CD4-positive, alpha-beta memory T cell (primary cell): ENCODE results near the gene HGS. TPM values are rescaled to one million over a fixed set of nuclear protein-coding genes. Genes with fewer than 3 reads are reported as not detected.

Experiments used
- CTCF ChIA-PET: fragments of 350-600 bp; sonication (Branson Sonifier 250); formaldehyde crosslinking; loops from one replicate; lab custom pipeline; 2021; ENCODE audit warnings: inconsistent platforms; ENCODE audit not compliant: partially characterized antibody; lab: Charles Lee
- POLR2A ChIA-PET: fragments of 350-600 bp; sonication (Branson Sonifier 250); formaldehyde crosslinking; loops from one replicate; lab custom pipeline; 2021; ENCODE audit not compliant: partially characterized antibody; lab: Charles Lee
- DNase-seq, 5 donors: peaks; one replicate each; pipeline versions ENCODE4 v3.0.0 to v3.0.0-alpha.2; 2020 to 2022; ENCODE audit warnings: mixed read lengths in 1 of 5
- H3K27ac ChIP-seq: one replicate; pipeline ENCODE4 v1.7.0; 2013; ENCODE audit warnings: low read depth, low read length
- H3K27me3 ChIP-seq: 2 replicates; pipeline ENCODE4 v1.7.0; 2013; ENCODE audit warnings: mild to moderate bottlenecking, low read length, moderate library complexity; ENCODE audit not compliant: insufficient read depth
- H3K36me3 ChIP-seq: 2 replicates; pipeline ENCODE4 v1.7.0; 2013; ENCODE audit warnings: mild to moderate bottlenecking, low read length, moderate library complexity; ENCODE audit not compliant: insufficient read depth
- H3K4me1 ChIP-seq: 2 replicates; pipeline ENCODE4 v1.7.0; 2013; ENCODE audit warnings: mild to moderate bottlenecking, low read length, moderate library complexity; ENCODE audit not compliant: insufficient read depth
- H3K4me3 ChIP-seq, 2 donors: one replicate each; pipeline ENCODE4 v1.7.0; 2013; ENCODE audit warnings: low read length in 2 of 2, mild to moderate bottlenecking in 1 of 2
- H3K9me3 ChIP-seq, 2 donors: one replicate each; pipeline ENCODE4 v1.7.0; 2013; ENCODE audit warnings: low read length in 2 of 2, control low read depth in 1 of 2; ENCODE audit not compliant: control insufficient read depth in 1 of 2
- H3K27ac Mint-ChIP-seq, 7 donors: one replicate each; pipeline ENCODE4 v1.8.0; 2020 to 2021; ENCODE audit warnings: mixed read lengths in 7 of 7, mild to moderate bottlenecking in 6 of 7, inconsistent platforms in 3 of 7, moderate library complexity in 3 of 7
- H3K27me3 Mint-ChIP-seq, 2 donors: one replicate each; pipeline ENCODE4 v1.8.0; 2020 to 2021; ENCODE audit warnings: mixed read lengths in 2 of 2
- H3K36me3 Mint-ChIP-seq, 2 donors: one replicate each; pipeline ENCODE4 v1.8.0; 2020 to 2021; ENCODE audit warnings: mixed read lengths in 2 of 2, inconsistent platforms in 1 of 2, mild to moderate bottlenecking in 1 of 2
- H3K4me1 Mint-ChIP-seq, 4 donors: one replicate each; pipeline ENCODE4 v1.8.0; 2020 to 2021; ENCODE audit warnings: mixed read lengths in 4 of 4, mild to moderate bottlenecking in 1 of 4
- H3K4me3 Mint-ChIP-seq, 8 donors: one replicate each; pipeline ENCODE4 v1.8.0; 2020 to 2021; ENCODE audit warnings: mixed read lengths in 8 of 8, mild to moderate bottlenecking in 7 of 8, moderate library complexity in 6 of 8, inconsistent platforms in 3 of 8
- H3K9me3 Mint-ChIP-seq, 8 donors: one replicate each; pipeline ENCODE4 v1.8.0; 2020 to 2021; ENCODE audit warnings: mixed read lengths in 8 of 8, mild to moderate bottlenecking in 5 of 8, inconsistent platforms in 3 of 8, moderate library complexity in 1 of 8
- intact Hi-C: fragments of 100-400 bp; cut with micrococcal nuclease; formaldehyde crosslinking; loops from one replicate; pipeline ENCODE4 v1.15.1; 2023
- polyA plus RNA-seq, 2 donors: library from polyadenylated mRNA; unstranded; fragments of 300-500 nt; fragmentation: Illumina TruSeq; gene quantifications; one replicate each; pipeline ENCODE4 v1.2.3, GENCODE V29; 2021
- total RNA-seq, 2 experiments: library from RNA; stranded (reverse); gene quantifications; one replicate each; pipeline ENCODE4 v1.2.3, GENCODE V29; 2021

Gene HGS
- total and polyA plus RNA-seq, 4 experiments from 2014 or later = 18.9 to 206 (median 114) TPM

GRCh38 chr17:81683208-81683583 lies 615 bp upstream of the HGS start:
- peak overlapping the region; percentile 18 to 93 for H3K4me3 ChIP-seq
- peak overlapping the region; percentile 94 to 99 (median 97) for H3K4me3 Mint-ChIP-seq
- no peaks in the 10 kb centered on the region for H3K9me3 ChIP-seq
- DNase-seq = no peak
- peaks cover 23% of the 10 kb centered on the region for H3K36me3 ChIP-seq
- ChIA-PET CTCF (interaction anchor here (0.6 to 2.2 kb wide), 5 partner anchors 8 to 173 kb away, joined by 4 to 6 read pairs (median 4); no protein-coding TSS in a partner anchor), POLR2A (interaction anchor here (0.7 to 4.0 kb wide), 22 partner anchors 8 to 1229 kb away, joined by 3 to 67 read pairs (median 5); partner anchors contain the start of genes CCDC137, FAAP100, MCRIP1 and MRPL12)
- peaks cover 20 to 52% (median 27%) of the 10 kb centered on the region in 4 donors for H3K4me1 Mint-ChIP-seq
- intact Hi-C loops = loop anchor here (1.0 to 5.0 kb wide), 5 partner anchors 17 to 414 kb away; partner anchors contain the start of genes ACTG1, CCDC137, FASN and MRPL12
- H3K27me3 Mint-ChIP-seq = no peaks in the 10 kb centered on the region
- peaks cover 31% of the 10 kb centered on the region for H3K4me1 ChIP-seq
- H3K9me3 Mint-ChIP-seq = peaks cover 0 to 3% (median 0%) of the 10 kb centered on the region in 8 donors
- H3K27ac ChIP-seq = peak overlapping the region; percentile 83
- H3K27me3 ChIP-seq = no peaks in the 10 kb centered on the region
- H3K27ac Mint-ChIP-seq = peak overlapping the region; percentile 63 to 97 (median 79)
- peaks cover 8 to 33% of the 10 kb centered on the region in 2 donors for H3K36me3 Mint-ChIP-seq

- ChIA-PET POLR2A (interaction anchor here (1.0 to 4.0 kb wide), 18 partner anchors 11 to 1230 kb away, joined by 3 to 67 read pairs (median 5); partner anchors contain the start of genes CCDC137, FAAP100, MRPL12 and OXLD1), CTCF (no interaction called here)
- peak overlapping the region; percentile 83 to 94 (median 84) for H3K4me3 Mint-ChIP-seq
- DNase-seq = peak in 1 of 5 donors; percentile 39
- peaks cover 20 to 59% (median 27%) of the 10 kb centered on the region in 4 donors for H3K4me1 Mint-ChIP-seq
- peaks cover 14 to 45% of the 10 kb centered on the region in 2 donors for H3K36me3 Mint-ChIP-seq
- Histone ChIP-seq H3K4me3 (peak overlapping the region; percentile 80 to 93), H3K27me3 (no peaks in the 10 kb centered on the region), H3K4me1 (peaks cover 31% of the 10 kb centered on the region), H3K27ac (peak overlapping the region; percentile 83), H3K9me3 (no peaks in the 10 kb centered on the region), H3K36me3 (peaks cover 35% of the 10 kb centered on the region)
- intact Hi-C loops = loop anchor here (5.0 kb wide), 2 partner anchors 172 to 413 kb away; partner anchors contain the start of genes ACTG1 and FASN
- H3K9me3 Mint-ChIP-seq = peaks cover 0 to 3% (median 0%) of the 10 kb centered on the region in 8 donors
- peak overlapping the region; percentile 72 to 93 (median 83) for H3K27ac Mint-ChIP-seq
- H3K27me3 Mint-ChIP-seq = no peaks in the 10 kb centered on the region
These were observed 666 bp downstream of the HGS start for GRCh38 chr17:81684442-81684911.

- no peaks in the 10 kb centered on the region for H3K27me3 Mint-ChIP-seq
These were observed 1.3 kb downstream of the HGS start for GRCh38 chr17:81685108-81685507.

GRCh38 chr17:81686614-81687013 lies 2.8 kb downstream of the HGS start:
- CTCF ChIA-PET = no interaction called here
- intact Hi-C loops = no loop called here
- Histone ChIP-seq H3K9me3 (no peaks in the 10 kb centered on the region), H3K36me3 (peaks cover 55% of the 10 kb centered on the region), H3K4me3 (no peak overlapping the region), H3K27me3 (no peaks in the 10 kb centered on the region), H3K4me1 (peaks cover 31% of the 10 kb centered on the region), H3K27ac (no peak overlapping the region)
- Mint-ChIP-seq H3K9me3 (peaks cover 0 to 3% (median 0%) of the 10 kb centered on the region in 8 donors), H3K4me1 (peaks cover 20 to 56% (median 27%) of the 10 kb centered on the region in 4 donors), H3K4me3 (peak overlapping the region in 1 of 8 donors; percentile 42), H3K36me3 (peaks cover 14 to 52% of the 10 kb centered on the region in 2 donors), H3K27me3 (no peaks in the 10 kb centered on the region), H3K27ac (peak overlapping the region in 3 of 7 donors; percentile 22 to 74 (median 30))
- no peak for DNase-seq
- POLR2A ChIA-PET = no interaction called here

More at GRCh38 chr17:81685108-81685507, 1.3 kb downstream of the HGS start:
- Histone ChIP-seq H3K27me3 (no peaks in the 10 kb centered on the region), H3K4me3 (peak overlapping the region; percentile 80 to 93), H3K36me3 (peaks cover 41% of the 10 kb centered on the region), H3K4me1 (peaks cover 31% of the 10 kb centered on the region), H3K9me3 (no peaks in the 10 kb centered on the region), H3K27ac (peak overlapping the region; percentile 83)
- peaks cover 20 to 59% (median 27%) of the 10 kb centered on the region in 4 donors for H3K4me1 Mint-ChIP-seq
- POLR2A ChIA-PET = interaction anchor here (1.0 to 4.0 kb wide), 8 partner anchors 10 to 176 kb away, joined by 3 to 67 read pairs (median 4); partner anchors contain the start of genes CCDC137, MRPL12, OXLD1 and P4HB
- intact Hi-C loops = no loop called here
- CTCF ChIA-PET = interaction anchor here (1.3 kb wide), 1 partner anchor 10 kb away, joined by 5 read pairs; no protein-coding TSS in a partner anchor
- DNase-seq = peak in 1 of 5 donors; percentile 53
- H3K27ac Mint-ChIP-seq = peak overlapping the region in 6 of 7 donors; percentile 78 to 93 (median 85)
- H3K4me3 Mint-ChIP-seq = peak overlapping the region; percentile 83 to 94 (median 84)
- H3K9me3 Mint-ChIP-seq = peaks cover 0 to 3% (median 0%) of the 10 kb centered on the region in 8 donors
- H3K36me3 Mint-ChIP-seq = peaks cover 14 to 49% of the 10 kb centered on the region in 2 donors

- peaks cover 62% of the 10 kb centered on the region for H3K36me3 ChIP-seq
- no peak for DNase-seq
- intact Hi-C loops = no loop called here
- peaks cover 25% of the 10 kb centered on the region for H3K4me1 ChIP-seq
- Mint-ChIP-seq H3K36me3 (peaks cover 22 to 57% of the 10 kb centered on the region in 2 donors), H3K27me3 (no peaks in the 10 kb centered on the region), H3K4me3 (peak overlapping the region in 1 of 8 donors; percentile 39), H3K9me3 (peaks cover 0 to 3% (median 0%) of the 10 kb centered on the region in 8 donors), H3K27ac (peak overlapping the region in 3 of 7 donors; percentile 35 to 60 (median 60)), H3K4me1 (peaks cover 16 to 44% (median 22%) of the 10 kb centered on the region in 4 donors)
- H3K4me3 ChIP-seq = no peak overlapping the region
- CTCF ChIA-PET = interaction anchor here (0.9 kb wide), 1 partner anchor 12 kb away, joined by 3 read pairs; no protein-coding TSS in a partner anchor
- POLR2A ChIA-PET = interaction anchor here (1.0 kb wide), 1 partner anchor 8 kb away, joined by 4 read pairs; no protein-coding TSS in a partner anchor
- H3K27me3 ChIP-seq = no peaks in the 10 kb centered on the region
- H3K27ac ChIP-seq = no peak overlapping the region
- H3K9me3 ChIP-seq = no peaks in the 10 kb centered on the region
These were observed 4.1 kb downstream of the HGS start for GRCh38 chr17:81687770-81688541.

GRCh38 chr17:81688616-81689015 lies 4.8 kb downstream of the HGS start:
- Mint-ChIP-seq H3K4me1 (peaks cover 15 to 39% (median 18%) of the 10 kb centered on the region in 4 donors), H3K9me3 (peaks cover 0 to 2% (median 0%) of the 10 kb centered on the region in 8 donors), H3K36me3 (peaks cover 22 to 55% of the 10 kb centered on the region in 2 donors), H3K4me3 (no peak overlapping the region), H3K27me3 (no peaks in the 10 kb centered on the region), H3K27ac (peak overlapping the region in 2 of 7 donors; percentile 17 to 68)
- CTCF ChIA-PET = no interaction called here
- Histone ChIP-seq H3K9me3 (no peaks in the 10 kb centered on the region), H3K27ac (no peak overlapping the region), H3K4me1 (peaks cover 23% of the 10 kb centered on the region), H3K4me3 (no peak overlapping the region), H3K27me3 (no peaks in the 10 kb centered on the region), H3K36me3 (peaks cover 63% of the 10 kb centered on the region)
- no peak for DNase-seq
- POLR2A ChIA-PET = no interaction called here
- intact Hi-C loops = no loop called here
